ENCODE measurements around the gene CC2D1A.
A peak's percentile ranks its signal among the peaks of the same experiment; 100 is the strongest.

The CC2D1A gene

GRCh38 chr19:13951043-13951442 lies 45.0 kb downstream of the CC2D1A start:
- Histone ChIP-seq H3F3A (ENCODE audit: insufficient read depth, low read length) (no peaks in the 10 kb centered on the region), H3K9me3 (replicated peaks; ENCODE audit: insufficient read depth, low read length) (no peaks in the 10 kb centered on the region), H3K9ac (ENCODE audit: low read length) (no peak overlapping the region), H2AFZ (ENCODE audit: low read length) (no peak overlapping the region), H3K79me2 (ENCODE audit: low read length) (peaks cover 21% of the 10 kb centered on the region), H3K4me3 (ENCODE audit: low read length) (no peak overlapping the region), H3K4me1 (ENCODE audit: low read length) (peaks cover 10% of the 10 kb centered on the region), H4K20me1 (ENCODE audit: insufficient read depth, low read length) (no peaks in the 10 kb centered on the region), H3K4me2 (ENCODE audit: low read depth, low read length) (no peak overlapping the region), H3K9me2 (replicated peaks; ENCODE audit: insufficient read depth, low read length) (no peaks in the 10 kb centered on the region), H3K36me3 (replicated peaks; ENCODE audit: insufficient read depth, low read length) (no peaks in the 10 kb centered on the region), H3K27ac (ENCODE audit: low read length) (no peak overlapping the region), H3K27me3 (replicated peaks; ENCODE audit: insufficient read depth, low read length) (no peaks in the 10 kb centered on the region)
- no peak for TF ChIP-seq EZH2phosphoT487 (IDR thresholded peaks at IDR 0.05; ENCODE audit: low read length)
- TF ChIP-seq EZH2 (optimal IDR thresholded peaks at IDR 0.05; ENCODE audit: low read depth, low read length) = no peak
- no peak for TF ChIP-seq CTCF (IDR thresholded peaks at IDR 0.05; ENCODE audit: low read length)
- no peak for DNase-seq

DNA sequence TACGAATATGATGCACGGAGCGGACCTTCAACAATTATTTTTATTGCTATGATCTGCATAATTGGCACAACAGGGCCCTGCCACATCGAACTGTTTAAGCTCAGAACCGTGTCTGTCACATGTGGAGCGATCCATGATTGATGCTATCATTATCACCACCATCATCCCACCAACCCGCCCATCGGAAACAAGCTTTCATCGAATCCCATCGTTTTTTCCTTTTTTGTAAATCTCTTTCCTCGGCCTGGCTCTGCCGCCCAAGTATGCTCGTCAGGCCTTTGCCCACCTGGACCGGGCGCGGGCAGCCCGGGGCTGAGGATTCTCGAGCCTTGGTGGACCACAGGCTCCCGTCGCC lies 45.8 kb downstream of the CC2D1A start:
- peak overlapping the region; percentile 64 for H3K4me3 ChIP-seq (ENCODE audit: low read length)
- no peak overlapping the region for H3K27ac ChIP-seq (ENCODE audit: low read length)
- H2AFZ ChIP-seq (ENCODE audit: low read length) = peak overlapping the region; percentile 65
- H3F3A ChIP-seq (ENCODE audit: insufficient read depth, low read length) = no peaks in the 10 kb centered on the region
- peaks cover 10% of the 10 kb centered on the region for H3K4me1 ChIP-seq (ENCODE audit: low read length)
- no peaks in the 10 kb centered on the region for H3K36me3 ChIP-seq (replicated peaks; ENCODE audit: insufficient read depth, low read length)
- no peaks in the 10 kb centered on the region for H3K9me3 ChIP-seq (replicated peaks; ENCODE audit: insufficient read depth, low read length)
- DNase-seq = no peak
- no peak for TF ChIP-seq EZH2phosphoT487 (IDR thresholded peaks at IDR 0.05; ENCODE audit: low read length)
- TF ChIP-seq CTCF (IDR thresholded peaks at IDR 0.05; ENCODE audit: low read length) = no peak
- TF ChIP-seq EZH2 (optimal IDR thresholded peaks at IDR 0.05; ENCODE audit: low read depth, low read length) = no peak
- peaks cover 21% of the 10 kb centered on the region for H3K79me2 ChIP-seq (ENCODE audit: low read length)
- H3K9ac ChIP-seq (ENCODE audit: low read length) = 0 out of 2 replicates have a peak overlapping the region, but pooled peaks have one; percentile 16
- peak overlapping the region; percentile 77 for H3K4me2 ChIP-seq (ENCODE audit: low read depth, low read length)
- no peaks in the 10 kb centered on the region for H3K9me2 ChIP-seq (replicated peaks; ENCODE audit: insufficient read depth, low read length)
- H4K20me1 ChIP-seq (ENCODE audit: insufficient read depth, low read length) = no peaks in the 10 kb centered on the region
- H3K27me3 ChIP-seq (replicated peaks; ENCODE audit: insufficient read depth, low read length) = no peaks in the 10 kb centered on the region

GRCh38 chr19:13952154-13952930 lies 46.3 kb downstream of the CC2D1A start, which contains the start of gene DCAF15:
Gene DCAF15, plus strand, starts transcription at chr19:13952509. Its CDS starts 4 bp downstream, at chr19:13952513.
- H3K9me3 ChIP-seq (replicated peaks; ENCODE audit: insufficient read depth, low read length) = no peaks in the 10 kb centered on the region
- H3K4me2 ChIP-seq (ENCODE audit: low read depth, low read length) = peak within 1 kb of the TSS; percentile 93
- no peaks in the 10 kb centered on the region for H3F3A ChIP-seq (ENCODE audit: insufficient read depth, low read length)
- H3K9me2 ChIP-seq (replicated peaks; ENCODE audit: insufficient read depth, low read length) = no peaks in the 10 kb centered on the region
- no peaks in the 10 kb centered on the region for H3K36me3 ChIP-seq (replicated peaks; ENCODE audit: insufficient read depth, low read length)
- peak within 1 kb of the TSS; percentile 65 for H2AFZ ChIP-seq (ENCODE audit: low read length)
- no peaks in the 10 kb centered on the region for H3K27me3 ChIP-seq (replicated peaks; ENCODE audit: insufficient read depth, low read length)
- H3K9ac ChIP-seq (ENCODE audit: low read length) = peak within 1 kb of the TSS; percentile 80
- peak within 1 kb of the TSS; percentile 80 for H3K4me3 ChIP-seq (ENCODE audit: low read length)
- peak; percentile 100 for DNase-seq
- H3K4me1 ChIP-seq (ENCODE audit: low read length) = peaks cover 10% of the 10 kb centered on the region
- peak within 1 kb of the TSS; percentile 28; the same call in 1 of the 2 replicates for H3K27ac ChIP-seq (ENCODE audit: low read length)
- TF ChIP-seq CTCF (IDR thresholded peaks at IDR 0.05; ENCODE audit: low read length) = no peak
- TF ChIP-seq EZH2 (optimal IDR thresholded peaks at IDR 0.05; ENCODE audit: low read depth, low read length) = no peak
- TF ChIP-seq EZH2phosphoT487 (IDR thresholded peaks at IDR 0.05; ENCODE audit: low read length) = no peak
- H3K79me2 ChIP-seq (ENCODE audit: low read length) = peaks cover 21% of the 10 kb centered on the region
- H4K20me1 ChIP-seq (ENCODE audit: insufficient read depth, low read length) = no peaks in the 10 kb centered on the region

Measured in MM.1S (cell line).